Cardiac fibroblast (primary cell): Measurements from ENCODE around the gene RNF31.

Experiments
- DNase-seq, 2 donors: peaks; one replicate each; pipeline versions ENCODE4 v3.0.0 to v3.0.0-alpha.2; 2010; ENCODE audit warnings: low read depth in 2 of 2
- H3K4me3 ChIP-seq, 2 donors: replicated peaks in 1 of 2; 1 replicate in 1 of 2; 2 replicates in 1 of 2; pipeline ENCODE4 v1.5.1; 2011; ENCODE audit warnings: low read depth in 2 of 2, low read length in 2 of 2, mild to moderate bottlenecking in 2 of 2, moderate library complexity in 1 of 2
- CTCF ChIP-seq: IDR thresholded peaks from one replicate; pipeline ENCODE4 v1.5.1; 2011; ENCODE audit warnings: low read depth, mild to moderate bottlenecking, low read length, inconsistent platforms

The RNF31 gene

DNA sequence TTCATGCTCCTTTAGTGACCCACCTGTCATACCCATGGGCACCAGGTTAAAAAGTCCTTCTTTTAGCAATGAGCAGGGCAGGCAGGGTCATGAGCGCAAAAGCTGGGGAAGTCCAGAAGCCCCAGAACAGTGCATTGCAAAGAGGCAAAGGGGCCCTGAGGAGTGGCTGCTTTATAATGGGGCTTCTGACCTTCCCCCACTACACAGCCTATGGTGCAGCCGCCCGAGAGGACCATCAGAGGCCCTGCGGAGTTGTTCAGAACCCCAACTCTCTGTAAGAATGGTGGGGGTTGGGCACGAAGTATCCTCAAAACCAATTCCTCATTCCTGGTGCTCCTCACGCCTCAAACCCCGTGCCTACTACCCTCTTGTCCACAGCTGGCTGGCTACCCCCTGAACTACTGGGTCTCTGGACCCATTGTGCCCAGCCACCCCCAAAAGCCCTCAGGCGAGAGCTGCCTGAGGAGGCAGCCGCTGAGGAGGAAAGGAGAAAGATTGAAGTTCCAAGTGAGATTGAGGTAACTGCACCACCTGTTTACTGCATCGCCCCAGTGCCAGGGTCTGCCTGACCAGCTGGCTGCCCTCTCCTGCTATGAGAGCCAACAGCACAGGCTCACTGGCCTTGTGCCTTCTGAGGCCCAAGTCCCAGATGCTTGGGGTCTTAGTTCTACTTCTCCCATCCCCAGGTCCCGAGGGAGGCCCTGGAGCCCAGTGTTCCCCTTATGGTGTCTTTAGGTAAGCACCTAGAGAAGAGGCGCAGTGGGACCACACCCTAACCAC lies 31.3 kb downstream of the RNF31 start:
- TF ChIP-seq CTCF = no peak
- no peak for DNase-seq
- no peak overlapping the region for H3K4me3 ChIP-seq

GRCh38 chr14:24179294-24179960 lies 32.1 kb downstream of the RNF31 start:
- no peak for DNase-seq
- no peak for TF ChIP-seq CTCF
- H3K4me3 ChIP-seq = no peak overlapping the region

GRCh38 chr14:24179961-24180796 lies 32.9 kb downstream of the RNF31 start:
- no peak for TF ChIP-seq CTCF
- no peak overlapping the region for H3K4me3 ChIP-seq
- DNase-seq = peak; percentile 70 to 88

GRCh38 chr14:24181371-24182077 lies 34.2 kb downstream of the RNF31 start:
- no peak for DNase-seq
- H3K4me3 ChIP-seq = no peak overlapping the region
- TF ChIP-seq CTCF = no peak

GRCh38 chr14:24182110-24182882 lies 35.0 kb downstream of the RNF31 start:
- H3K4me3 ChIP-seq = no peak overlapping the region
- no peak for TF ChIP-seq CTCF
- DNase-seq = no peak
